HUES64 (cell line): ENCODE data around the gene KCTD10. TPM values are rescaled to one million over a fixed set of nuclear protein-coding genes. Genes with fewer than 3 reads are reported as not detected.

Experiments
- H3K27ac ChIP-seq: 2 replicates; pipeline ENCODE4 v1.7.0; 2013; ENCODE audit warnings: low read depth, low read length, inconsistent platforms
- H3K27me3 ChIP-seq: 2 replicates; pipeline ENCODE4 v1.6.1; 2013; ENCODE audit warnings: mild to moderate bottlenecking, low read length; ENCODE audit not compliant: insufficient read depth
- H3K36me3 ChIP-seq: 2 replicates; pipeline ENCODE4 v1.6.1; 2013; ENCODE audit warnings: mild to moderate bottlenecking, low read length; ENCODE audit not compliant: insufficient read depth
- H3K4me1 ChIP-seq: 2 replicates; pipeline ENCODE4 v1.6.1; 2013; ENCODE audit warnings: mild to moderate bottlenecking, low read length, moderate library complexity; ENCODE audit not compliant: insufficient read depth
- H3K4me3 ChIP-seq: 2 replicates; pipeline ENCODE4 v1.5.1; 2013; ENCODE audit warnings: mild to moderate bottlenecking, low read length, moderate library complexity
- H3K9ac ChIP-seq: 2 replicates; pipeline ENCODE4 v1.6.1; 2013; ENCODE audit warnings: mild to moderate bottlenecking, low read depth, low read length
- H3K9me3 ChIP-seq: 2 replicates; pipeline ENCODE4 v1.6.1; 2013; ENCODE audit warnings: low read depth, low read length; ENCODE audit not compliant: insufficient read depth
- WGBS: fragments of 150-250, 120-280 bp; methylation state at CpG from one replicate; pipeline ENCODE4 v1.1.7; 2013; ENCODE audit warnings: missing lambda C conversion rate; 5-methylcytosine and 5-hydroxymethylcytosine counted together
- polyA plus RNA-seq, 2 experiments: library from polyadenylated mRNA; stranded (reverse); fragments of 50-300 nt; gene quantifications; one replicate each; pipeline ENCODE4 v1.2.3, GENCODE V29; 2013

Gene KCTD10, protein sequence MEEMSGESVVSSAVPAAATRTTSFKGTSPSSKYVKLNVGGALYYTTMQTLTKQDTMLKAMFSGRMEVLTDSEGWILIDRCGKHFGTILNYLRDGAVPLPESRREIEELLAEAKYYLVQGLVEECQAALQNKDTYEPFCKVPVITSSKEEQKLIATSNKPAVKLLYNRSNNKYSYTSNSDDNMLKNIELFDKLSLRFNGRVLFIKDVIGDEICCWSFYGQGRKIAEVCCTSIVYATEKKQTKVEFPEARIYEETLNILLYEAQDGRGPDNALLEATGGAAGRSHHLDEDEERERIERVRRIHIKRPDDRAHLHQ
- polyA plus RNA-seq (2013, experiment 1 of 2) = 44.7 TPM
- 36.3 TPM for polyA plus RNA-seq (2013, experiment 2 of 2)

GRCh38 chr12:109477185-109477962, at the start of gene KCTD10, which contains the start of gene UBE3B:
Gene KCTD10, minus strand, starts transcription at chr12:109477300. Its CDS starts 38 bp downstream, at chr12:109477262.
Gene UBE3B, plus strand, starts transcription at chr12:109477634. Its CDS starts 5,918 bp downstream, at chr12:109483552.
- H3K27me3 ChIP-seq = no peaks in the 10 kb centered on the region
- under 1% methylated on average over 54 of the region's 54 CpGs for WGBS
- peak within 1 kb of the TSS; percentile 96 for H3K9ac ChIP-seq
- peak within 1 kb of the TSS; percentile 98 for H3K27ac ChIP-seq
- H3K9me3 ChIP-seq = no peaks in the 10 kb centered on the region
- peaks cover 10% of the 10 kb centered on the region for H3K36me3 ChIP-seq
- peaks cover 7% of the 10 kb centered on the region; the same call in 1 of the 2 replicates for H3K4me1 ChIP-seq
- peak within 1 kb of the TSS; percentile 93 for H3K4me3 ChIP-seq

- 85% methylated on average over 3 of the region's 3 CpGs for WGBS
- peak overlapping the region; percentile 28; the same call in 1 of the 2 replicates for H3K27ac ChIP-seq
- H3K4me1 ChIP-seq = peaks cover 27% of the 10 kb centered on the region; the same call in 1 of the 2 replicates
- no peak overlapping the region for H3K9ac ChIP-seq
- H3K9me3 ChIP-seq = no peaks in the 10 kb centered on the region
- peaks cover 22% of the 10 kb centered on the region for H3K36me3 ChIP-seq
- no peak overlapping the region for H3K4me3 ChIP-seq
- no peaks in the 10 kb centered on the region for H3K27me3 ChIP-seq
These were observed 48.1 kb upstream of the KCTD10 start for GRCh38 chr12:109525279-109525585.

GRCh38 chr12:109524466-109525278, 47.6 kb upstream of the KCTD10 start:
- Histone ChIP-seq H3K9me3 (no peaks in the 10 kb centered on the region), H3K4me3 (no peak overlapping the region), H3K27me3 (no peaks in the 10 kb centered on the region), H3K27ac (peak overlapping the region; percentile 28; the same call in 1 of the 2 replicates), H3K9ac (peak overlapping the region; percentile 48; the same call in 1 of the 2 replicates), H3K4me1 (peaks cover 23% of the 10 kb centered on the region; the same call in 1 of the 2 replicates), H3K36me3 (peaks cover 24% of the 10 kb centered on the region)
- WGBS = 75% methylated on average over 26 of the region's 26 CpGs

- Histone ChIP-seq H3K4me3 (no peak overlapping the region), H3K27me3 (no peaks in the 10 kb centered on the region), H3K36me3 (peaks cover 32% of the 10 kb centered on the region), H3K9ac (no peak overlapping the region), H3K4me1 (peaks cover 25% of the 10 kb centered on the region), H3K9me3 (no peaks in the 10 kb centered on the region), H3K27ac (no peak overlapping the region)
- 80% methylated on average over 5 of the region's 5 CpGs for WGBS
These were observed 46.4 kb upstream of the KCTD10 start for GRCh38 chr12:109523504-109523903.

DNA sequence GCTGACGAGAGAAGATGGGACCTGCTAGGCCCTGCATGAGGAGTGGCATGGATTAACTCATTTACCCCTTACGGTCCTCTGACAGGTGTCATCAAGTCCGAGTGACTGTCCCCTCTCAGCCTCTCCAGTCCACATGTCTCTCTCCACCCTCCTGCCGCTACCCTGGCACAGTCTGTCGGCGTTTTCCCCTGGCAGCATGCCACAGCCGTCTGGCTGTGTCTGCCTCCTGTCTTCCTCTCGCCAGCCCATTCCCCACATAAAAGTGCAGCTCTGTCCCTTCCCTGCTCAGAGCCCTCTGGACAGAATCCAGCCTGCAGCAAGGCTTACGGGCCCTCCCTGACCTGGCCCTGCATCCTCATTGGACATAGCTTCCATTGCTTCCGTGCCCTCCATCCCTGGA, 46.0 kb upstream of the KCTD10 start:
- no peaks in the 10 kb centered on the region for H3K9me3 ChIP-seq
- peaks cover 25% of the 10 kb centered on the region for H3K4me1 ChIP-seq
- no peak overlapping the region for H3K4me3 ChIP-seq
- H3K9ac ChIP-seq = no peak overlapping the region
- no peak overlapping the region for H3K27ac ChIP-seq
- H3K36me3 ChIP-seq = peaks cover 33% of the 10 kb centered on the region
- 94% methylated on average over 10 of the region's 10 CpGs for WGBS
- no peaks in the 10 kb centered on the region for H3K27me3 ChIP-seq

GRCh38 chr12:109521831-109522230, 44.7 kb upstream of the KCTD10 start:
- peaks cover 45% of the 10 kb centered on the region for H3K36me3 ChIP-seq
- no peaks in the 10 kb centered on the region for H3K9me3 ChIP-seq
- no peak overlapping the region for H3K4me3 ChIP-seq
- peaks cover 25% of the 10 kb centered on the region for H3K4me1 ChIP-seq
- no peak overlapping the region for H3K9ac ChIP-seq
- WGBS = 91% methylated on average over 10 of the region's 10 CpGs
- no peaks in the 10 kb centered on the region for H3K27me3 ChIP-seq
- no peak overlapping the region for H3K27ac ChIP-seq

GRCh38 chr12:109519787-109520186, 42.7 kb upstream of the KCTD10 start:
- Histone ChIP-seq H3K4me3 (no peak overlapping the region), H3K9me3 (no peaks in the 10 kb centered on the region), H3K9ac (no peak overlapping the region), H3K4me1 (peaks cover 16% of the 10 kb centered on the region), H3K27me3 (no peaks in the 10 kb centered on the region), H3K27ac (no peak overlapping the region), H3K36me3 (peaks cover 51% of the 10 kb centered on the region)
- 78% methylated on average over 6 of the region's 6 CpGs for WGBS

- 71% methylated on average over 11 of the region's 11 CpGs for WGBS
- H3K4me1 ChIP-seq = peaks cover 8% of the 10 kb centered on the region
- no peak overlapping the region for H3K4me3 ChIP-seq
- no peaks in the 10 kb centered on the region for H3K27me3 ChIP-seq
- H3K27ac ChIP-seq = peak overlapping the region; percentile 11; the same call in 1 of the 2 replicates
- peaks cover 51% of the 10 kb centered on the region for H3K36me3 ChIP-seq
- no peak overlapping the region for H3K9ac ChIP-seq
- H3K9me3 ChIP-seq = no peaks in the 10 kb centered on the region
These were observed 41.9 kb upstream of the KCTD10 start for GRCh38 chr12:109518820-109519665.

- peaks cover 48% of the 10 kb centered on the region for H3K36me3 ChIP-seq
- H3K9ac ChIP-seq = no peak overlapping the region
- no peaks in the 10 kb centered on the region for H3K9me3 ChIP-seq
- WGBS = 91% methylated on average over 6 of the region's 6 CpGs
- H3K27me3 ChIP-seq = no peaks in the 10 kb centered on the region
- H3K4me3 ChIP-seq = no peak overlapping the region
- H3K27ac ChIP-seq = no peak overlapping the region
- H3K4me1 ChIP-seq = peaks cover 8% of the 10 kb centered on the region; the same call in 1 of the 2 replicates
These were observed 40.5 kb upstream of the KCTD10 start for GRCh38 chr12:109517619-109518018.

- peaks cover 53% of the 10 kb centered on the region for H3K36me3 ChIP-seq
- no peak overlapping the region for H3K4me3 ChIP-seq
- H3K9me3 ChIP-seq = no peaks in the 10 kb centered on the region
- H3K27ac ChIP-seq = no peak overlapping the region
- H3K9ac ChIP-seq = no peak overlapping the region
- WGBS = 93% methylated on average over 4 of the region's 4 CpGs
- peaks cover 2% of the 10 kb centered on the region; the same call in 1 of the 2 replicates for H3K4me1 ChIP-seq
- no peaks in the 10 kb centered on the region for H3K27me3 ChIP-seq
These were observed 36.9 kb upstream of the KCTD10 start for GRCh38 chr12:109513977-109514376.
